DND-41 (cell line): ENCODE measurements around the gene GPATCH8.

ENCODE experiments used
- ATAC-seq: fragments of 200-7000 bp; cut with Tn5 transposase; 3 replicates; pipeline ENCODE4 v1.9.1; 2021; ENCODE audit warnings: low read depth; ENCODE audit not compliant: insufficient read depth
- DNase-seq: peaks from one replicate; pipeline ENCODE4 v3.0.0-alpha.2; 2020
- H2AFZ ChIP-seq: 2 replicates; pipeline ENCODE4 v1.6.0; 2012; ENCODE audit warnings: low read depth, low read length
- H3K27ac ChIP-seq: 2 replicates; pipeline ENCODE4 v1.5.1; 2012; ENCODE audit warnings: low read length, inconsistent platforms
- H3K27me3 ChIP-seq: fragments of 200-600 bp; sonication (generic); 2 replicates; pipeline ENCODE4 v1.6.0; 2012; ENCODE audit warnings: low read length, mild to moderate bottlenecking, inconsistent platforms; ENCODE audit not compliant: insufficient read depth, poor library complexity
- H3K36me3 ChIP-seq: 2 replicates; pipeline ENCODE4 v1.5.1; 2012; ENCODE audit warnings: low read length, inconsistent platforms; ENCODE audit not compliant: insufficient read depth
- H3K4me1 ChIP-seq: 2 replicates; pipeline ENCODE4 v1.5.1; 2012; ENCODE audit warnings: mild to moderate bottlenecking, low read length; ENCODE audit not compliant: insufficient read depth
- H3K4me2 ChIP-seq: 2 replicates; pipeline ENCODE4 v1.6.0; 2012; ENCODE audit warnings: mild to moderate bottlenecking, moderate library complexity, low read length, inconsistent platforms; ENCODE audit not compliant: insufficient read depth
- H3K4me3 ChIP-seq, 2 experiments: fragments of 200-600 bp in 1 of 2; shearing (Covaris generic) in 1 of 2; 2 replicates each; pipeline ENCODE4 v1.5.1; 2012 to 2016; ENCODE audit warnings: inconsistent platforms in 2 of 2, low read length in 2 of 2, mild to moderate bottlenecking in 2 of 2, low read depth in 1 of 2, moderate library complexity in 1 of 2
- H3K79me2 ChIP-seq: 2 replicates; pipeline ENCODE4 v1.6.0; 2012; ENCODE audit warnings: low read length, inconsistent platforms; ENCODE audit not compliant: insufficient read depth
- H3K9ac ChIP-seq: 2 replicates; pipeline ENCODE4 v1.6.0; 2012; ENCODE audit warnings: low read depth, mild to moderate bottlenecking, inconsistent platforms, low read length, moderate library complexity
- H3K9me3 ChIP-seq: 2 replicates; pipeline ENCODE4 v1.5.1; 2012; ENCODE audit warnings: low read length, moderate library complexity, mild to moderate bottlenecking, inconsistent platforms; ENCODE audit not compliant: insufficient read depth, severe bottlenecking
- H4K20me1 ChIP-seq: 2 replicates; pipeline ENCODE4 v1.6.0; 2012; ENCODE audit warnings: low read length; ENCODE audit not compliant: insufficient read depth
- CTCF ChIP-seq: IDR thresholded peaks from 2 replicates; pipeline ENCODE4 v1.5.1; 2012; ENCODE audit warnings: borderline replicate concordance, low read length, moderate library complexity, mild to moderate bottlenecking; ENCODE audit not compliant: poor library complexity, severe bottlenecking; ENCODE audit errors: extremely low read depth
- EZH2 ChIP-seq: IDR thresholded peaks from 3 replicates; pipeline ENCODE4 v1.6.1; 2012; ENCODE audit warnings: borderline replicate concordance, low read depth, mild to moderate bottlenecking, moderate library complexity, low read length, inconsistent platforms; ENCODE audit not compliant: severe bottlenecking

The GPATCH8 gene

GRCh38 chr17:44379887-44380286, 123.3 kb downstream of the GPATCH8 start:
- Histone ChIP-seq H3K4me1 (peaks cover 1% of the 10 kb centered on the region; the same call in 1 of the 2 replicates), H3K9ac (no peak overlapping the region), H4K20me1 (no peaks in the 10 kb centered on the region; the same call in 1 of the 2 replicates), H3K36me3 (no peaks in the 10 kb centered on the region), H3K79me2 (no peaks in the 10 kb centered on the region), H3K27me3 (peaks cover 2% of the 10 kb centered on the region), H3K27ac (no peak overlapping the region), H3K4me3 (no peak overlapping the region), H2AFZ (no peak overlapping the region), H3K4me2 (no peak overlapping the region), H3K9me3 (no peaks in the 10 kb centered on the region)
- ATAC-seq (no peak), DNase-seq (no peak)
- TF ChIP-seq EZH2 (no peak), CTCF (no peak)

GRCh38 chr17:44378171-44378705, 125.0 kb downstream of the GPATCH8 start:
- DNase-seq: no peak
- Histone ChIP-seq H3K36me3 (no peaks in the 10 kb centered on the region), H3K9me3 (no peaks in the 10 kb centered on the region), H3K4me3 (no peak overlapping the region), H2AFZ (no peak overlapping the region), H3K9ac (no peak overlapping the region), H3K27me3 (peaks cover 2% of the 10 kb centered on the region), H3K4me1 (no peaks in the 10 kb centered on the region), H3K4me2 (no peak overlapping the region), H3K79me2 (no peaks in the 10 kb centered on the region), H4K20me1 (no peaks in the 10 kb centered on the region), H3K27ac (no peak overlapping the region)
- no peak for ATAC-seq
- TF ChIP-seq EZH2 (no peak), CTCF (no peak)

GRCh38 chr17:44376779-44377178, 126.4 kb downstream of the GPATCH8 start:
- Histone ChIP-seq H3K9ac (no peak overlapping the region), H3K27ac (no peak overlapping the region), H3K36me3 (no peaks in the 10 kb centered on the region), H3K4me3 (no peak overlapping the region), H4K20me1 (no peaks in the 10 kb centered on the region), H3K79me2 (no peaks in the 10 kb centered on the region), H3K4me1 (no peaks in the 10 kb centered on the region), H2AFZ (no peak overlapping the region), H3K27me3 (no peaks in the 10 kb centered on the region), H3K4me2 (no peak overlapping the region), H3K9me3 (no peaks in the 10 kb centered on the region)
- ATAC-seq: no peak
- no peak for DNase-seq
- TF ChIP-seq EZH2 (no peak), CTCF (no peak)
